ENCODE measurements around the gene PTPRN2. TPM values are rescaled to one million over a fixed set of nuclear protein-coding genes. Genes with fewer than 3 reads are reported as not detected.

Gene PTPRN2
- total and polyA plus RNA-seq, 2 of the 8 experiments (the other 6 are each of a cell fraction or from before 2014, with no cell fraction given): 2.6 to 4.5 TPM

DNA sequence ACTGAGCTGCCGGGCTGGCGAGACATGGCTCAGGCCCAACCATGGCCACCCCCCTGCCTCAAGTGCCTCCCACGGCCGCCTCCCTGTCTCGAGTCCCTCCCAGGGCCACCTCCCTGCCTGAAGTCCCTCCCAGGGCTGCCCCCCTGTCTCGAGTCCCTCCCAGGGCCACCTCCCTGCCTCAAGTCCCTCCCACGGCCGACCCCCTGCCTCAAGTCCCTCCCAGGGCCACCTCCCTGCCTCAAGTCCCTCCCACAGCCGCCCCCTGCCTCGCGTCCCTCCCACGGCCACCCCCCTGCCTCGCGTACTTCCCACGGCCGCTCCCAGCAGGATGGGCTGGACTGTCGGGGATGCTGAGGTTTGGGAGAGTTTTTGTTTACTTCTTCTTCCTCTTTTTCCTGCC lies 462.5 kb downstream of the PTPRN2 start:
- DNase-seq (ENCODE audit: low read depth in 1 of 2, low spot score in 2 of 2): no peak
- TF ChIP-seq, protein P1, sequence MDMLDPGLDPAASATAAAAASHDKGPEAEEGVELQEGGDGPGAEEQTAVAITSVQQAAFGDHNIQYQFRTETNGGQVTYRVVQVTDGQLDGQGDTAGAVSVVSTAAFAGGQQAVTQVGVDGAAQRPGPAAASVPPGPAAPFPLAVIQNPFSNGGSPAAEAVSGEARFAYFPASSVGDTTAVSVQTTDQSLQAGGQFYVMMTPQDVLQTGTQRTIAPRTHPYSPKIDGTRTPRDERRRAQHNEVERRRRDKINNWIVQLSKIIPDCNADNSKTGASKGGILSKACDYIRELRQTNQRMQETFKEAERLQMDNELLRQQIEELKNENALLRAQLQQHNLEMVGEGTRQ (IDR thresholded peaks at IDR 0.05; ENCODE audit: low read length): no peak
- no peak for TF ChIP-seq GABPA (IDR thresholded peaks at IDR 0.05; ENCODE audit: borderline replicate concordance, insufficient read depth, low read length)
- TF ChIP-seq BACH1 (IDR thresholded peaks at IDR 0.05; ENCODE audit: low read length): no peak
- TF ChIP-seq NANOG (IDR thresholded peaks at IDR 0.05; ENCODE audit: insufficient read depth, low read depth, low read length, poor library complexity, severe bottlenecking): no peak
- TF ChIP-seq BCL11A (IDR thresholded peaks at IDR 0.05; ENCODE audit: low read depth in 2 of 2, low read length in 2 of 2): no peak
- no peak for TF ChIP-seq EP300 (IDR thresholded peaks at IDR 0.05; ENCODE audit: borderline replicate concordance in 1 of 2, low read depth in 2 of 2, low read length in 2 of 2)
- TF ChIP-seq, protein P2, sequence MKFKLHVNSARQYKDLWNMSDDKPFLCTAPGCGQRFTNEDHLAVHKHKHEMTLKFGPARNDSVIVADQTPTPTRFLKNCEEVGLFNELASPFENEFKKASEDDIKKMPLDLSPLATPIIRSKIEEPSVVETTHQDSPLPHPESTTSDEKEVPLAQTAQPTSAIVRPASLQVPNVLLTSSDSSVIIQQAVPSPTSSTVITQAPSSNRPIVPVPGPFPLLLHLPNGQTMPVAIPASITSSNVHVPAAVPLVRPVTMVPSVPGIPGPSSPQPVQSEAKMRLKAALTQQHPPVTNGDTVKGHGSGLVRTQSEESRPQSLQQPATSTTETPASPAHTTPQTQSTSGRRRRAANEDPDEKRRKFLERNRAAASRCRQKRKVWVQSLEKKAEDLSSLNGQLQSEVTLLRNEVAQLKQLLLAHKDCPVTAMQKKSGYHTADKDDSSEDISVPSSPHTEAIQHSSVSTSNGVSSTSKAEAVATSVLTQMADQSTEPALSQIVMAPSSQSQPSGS (IDR thresholded peaks at IDR 0.05; ENCODE audit: low read length): no peak
- TF ChIP-seq MAFK (IDR thresholded peaks at IDR 0.05; ENCODE audit: low read depth, low read length): no peak
- TF ChIP-seq POLR2A (IDR thresholded peaks at IDR 0.05; ENCODE audit: control extremely low read depth in 1 of 2, low read depth in 2 of 2, low read length in 2 of 2): no peak
- no peak for TF ChIP-seq CTBP2 (IDR thresholded peaks at IDR 0.05; ENCODE audit: borderline replicate concordance, insufficient read depth, insufficient read length, low read length)
- TF ChIP-seq POLR2AphosphoS5 (IDR thresholded peaks at IDR 0.05; ENCODE audit: low read depth, low read length): no peak

More for the DNA sequence above, 462.5 kb downstream of the PTPRN2 start:
- Histone ChIP-seq H3K23me2 (ENCODE audit: low read depth, low read length) (peaks cover 7% of the 10 kb centered on the region), H4K8ac (ENCODE audit: extremely low read depth, insufficient read depth, low read length) (peak overlapping the region; percentile 28; the same call in 1 of the 2 replicates), H3K4me2 (ENCODE audit: insufficient read depth in 1 of 2, low read depth in 2 of 2, low read length in 2 of 2) (no peak overlapping the region), H3K18ac (ENCODE audit: extremely low read depth, low read length) (no peak overlapping the region), H2BK15ac (ENCODE audit: low read length) (no peak overlapping the region), H3K27ac (ENCODE audit: low read depth, low read length) (no peak overlapping the region), H4K5ac (ENCODE audit: insufficient read length, low read depth, low read length) (no peak overlapping the region), H3K4ac (replicated peaks; ENCODE audit: insufficient read length, low read depth, low read length) (no peak overlapping the region), H2AFZ (ENCODE audit: low read length) (no peak overlapping the region), H3K14ac (ENCODE audit: insufficient read length) (no peak overlapping the region), H4K20me1 (replicated peaks in 1 of 2; ENCODE audit: control insufficient read depth in 1 of 2, insufficient read depth in 2 of 2, low read length in 2 of 2) (peaks cover 0 to 7% of the 10 kb centered on the region in 2 experiments), H2BK5ac (ENCODE audit: low read depth, low read length) (no peak overlapping the region), H2BK20ac (ENCODE audit: low read length) (no peak overlapping the region), H3K4me3 (ENCODE audit: extremely low read depth in 1 of 4, insufficient read depth in 2 of 4, low read depth in 3 of 4, low read length in 4 of 4) (no peak overlapping the region), H3K56ac (replicated peaks; ENCODE audit: insufficient read length, low read depth, low read length) (no peak overlapping the region), H2AK5ac (ENCODE audit: low read depth, low read length) (no peak overlapping the region), H2BK12ac (ENCODE audit: low read depth, low read length) (no peak overlapping the region), H3K27me3 (replicated peaks in 1 of 4; ENCODE audit: control insufficient read depth in 3 of 4, extremely low read depth in 1 of 4, insufficient read depth in 3 of 4, low read length in 3 of 4) (no peaks in the 10 kb centered on the region), H3K9ac (replicated peaks in 1 of 4; ENCODE audit: extremely low read depth in 1 of 4, low read depth in 3 of 4, low read length in 3 of 4) (no peak overlapping the region), H4K91ac (replicated peaks; ENCODE audit: insufficient read length, low read length) (no peak overlapping the region), H3K79me1 (ENCODE audit: low read depth, low read length) (peaks cover 4% of the 10 kb centered on the region), H2BK120ac (replicated peaks; ENCODE audit: low read depth, low read length) (no peak overlapping the region), H3K36me3 (ENCODE audit: control insufficient read depth in 2 of 4, insufficient read depth in 4 of 4, low read length in 3 of 4) (peaks cover 0 to 3% (median 0%) of the 10 kb centered on the region in 4 experiments; a peak in 1 of 8 replicates), H3K23ac (ENCODE audit: insufficient read length) (no peak overlapping the region), H3K4me1 (replicated peaks in 1 of 4; ENCODE audit: control insufficient read depth in 3 of 4, insufficient read depth in 4 of 4, low read length in 3 of 4) (no peaks in the 10 kb centered on the region; a peak in 1 of 7 replicates), H3K9me3 (ENCODE audit: insufficient read depth in 2 of 2, low read depth in 1 of 2, low read length in 1 of 2) (peaks cover 28 to 63% of the 10 kb centered on the region in 2 experiments), H3K79me2 (ENCODE audit: control insufficient read depth in 1 of 2, insufficient read depth in 2 of 2, low read length in 2 of 2) (no peaks in the 10 kb centered on the region; a peak in 1 of 4 replicates)
- no peak for FAIRE-seq
- ChIA-PET CTCF (ENCODE audit: partially characterized antibody) (no interaction called here), POLR2A (ENCODE audit: partially characterized antibody) (no interaction called here)
- WGBS, 2 experiments (ENCODE audit: extremely low coverage in 1 of 2, insufficient coverage in 1 of 2, insufficient read length in 1 of 2, insufficient replicate concordance in 2 of 2, low coverage in 1 of 2, low lambda C conversion rate in 2 of 2, missing lambda C conversion rate in 1 of 2): 81% methylated on average over 8 of the region's 17 CpGs; no CpG with 5 or more reads in 1 of the 2 experiments

All from H1 (cell line).